Smooth muscle cell (in vitro differentiated cells): ENCODE results near the gene EXOC3L4. TPM values are rescaled to one million over a fixed set of nuclear protein-coding genes. Genes with fewer than 3 reads are reported as not detected.

ENCODE experiments used
- DNase-seq: peaks from one replicate; lab custom pipeline; 2025; ENCODE audit not compliant: unreplicated experiment; lab: John Stamatoyannopoulos, UW
- H2AFZ ChIP-seq: fragments of 200-600 bp; sonication (generic); 2 replicates; pipeline ENCODE4 v1.6.0; 2016; ENCODE audit warnings: antibody characterized with exemption, low read depth, mild to moderate bottlenecking
- H3F3A ChIP-seq: fragments of 200-600 bp; sonication (generic); 2 replicates; pipeline ENCODE4 v1.6.0; 2017; ENCODE audit warnings: antibody characterized with exemption, low read depth
- H3K27ac ChIP-seq: fragments of 200-600 bp; sonication (generic); 2 replicates; pipeline ENCODE4 v1.5.1; 2016; ENCODE audit warnings: low read depth, mild to moderate bottlenecking
- H3K27me3 ChIP-seq: fragments of 200-600 bp; sonication (generic); 2 replicates; pipeline ENCODE4 v1.6.1; 2016; ENCODE audit warnings: low read depth, mild to moderate bottlenecking
- H3K36me3 ChIP-seq: fragments of 200-600 bp; sonication (generic); 2 replicates; pipeline ENCODE4 v1.5.1; 2016; ENCODE audit warnings: low read depth
- H3K4me1 ChIP-seq: fragments of 200-600 bp; sonication (generic); 2 replicates; pipeline ENCODE4 v1.5.1; 2016; ENCODE audit warnings: low read depth
- H3K4me2 ChIP-seq: fragments of 200-600 bp; sonication (generic); 2 replicates; pipeline ENCODE4 v1.6.0; 2016; ENCODE audit warnings: mild to moderate bottlenecking
- H3K4me3 ChIP-seq: fragments of 200-600 bp; sonication (generic); 2 replicates; pipeline ENCODE4 v1.5.1; 2016; ENCODE audit warnings: mild to moderate bottlenecking
- H3K79me2 ChIP-seq: fragments of 200-600 bp; sonication (generic); 2 replicates; pipeline ENCODE4 v1.6.0; 2016; ENCODE audit warnings: low read depth, mild to moderate bottlenecking
- H3K9ac ChIP-seq: fragments of 200-600 bp; sonication (generic); 2 replicates; pipeline ENCODE4 v1.6.0; 2016; ENCODE audit warnings: low read depth
- H3K9me3 ChIP-seq: fragments of 200-600 bp; sonication (generic); replicated peaks from 2 replicates; pipeline ENCODE4 v1.5.1; 2016; ENCODE audit warnings: low read depth
- H4K20me1 ChIP-seq: fragments of 200-600 bp; sonication (generic); 2 replicates; pipeline ENCODE4 v1.6.0; 2016; ENCODE audit warnings: low read depth
- CTCF ChIP-seq: fragments of 200-600 bp; sonication (generic); IDR thresholded peaks from 2 replicates; pipeline ENCODE4 v1.5.1; 2017; ENCODE audit warnings: borderline replicate concordance, mild to moderate bottlenecking, antibody characterized with exemption; ENCODE audit not compliant: insufficient read depth, poor library complexity, severe bottlenecking
- WGBS: methylation state at CpG from one replicate; pipeline ENCODE4 v1.1.7; 2016; ENCODE audit warnings: low lambda C conversion rate; 5-methylcytosine and 5-hydroxymethylcytosine counted together
- polyA plus RNA-seq: library from polyadenylated mRNA; unstranded; fragments of >200 nt; fragmentation: Nextera tagmentation; extraction: Ambion mirVana; gene quantifications from 2 replicates; pipeline ENCODE4 v1.2.1, GENCODE V29; 2016
- total RNA-seq: library from RNA; depleted of rRNA; stranded (reverse); fragments of >200 nt; gene quantifications from 2 replicates; pipeline ENCODE4 v1.2.3, GENCODE V29; 2014

EXOC3L4 gene
- total and polyA plus RNA-seq, 2 experiments from 2014 or later = not detected

- Histone ChIP-seq H3F3A (no peaks in the 10 kb centered on the region), H3K4me3 (no peak overlapping the region), H2AFZ (no peak overlapping the region), H3K27me3 (no peaks in the 10 kb centered on the region), H3K79me2 (no peaks in the 10 kb centered on the region), H3K9ac (no peak overlapping the region), H3K4me2 (no peak overlapping the region), H3K9me3 (no peaks in the 10 kb centered on the region), H3K4me1 (no peaks in the 10 kb centered on the region), H3K36me3 (no peaks in the 10 kb centered on the region), H3K27ac (no peak overlapping the region), H4K20me1 (no peaks in the 10 kb centered on the region)
- no peak for DNase-seq
- WGBS = 91% methylated on average over 26 of the region's 26 CpGs
- TF ChIP-seq CTCF = no peak
Observed at GRCh38 chr14:103097244-103097993, 2.9 kb downstream of the EXOC3L4 start.

DNA sequence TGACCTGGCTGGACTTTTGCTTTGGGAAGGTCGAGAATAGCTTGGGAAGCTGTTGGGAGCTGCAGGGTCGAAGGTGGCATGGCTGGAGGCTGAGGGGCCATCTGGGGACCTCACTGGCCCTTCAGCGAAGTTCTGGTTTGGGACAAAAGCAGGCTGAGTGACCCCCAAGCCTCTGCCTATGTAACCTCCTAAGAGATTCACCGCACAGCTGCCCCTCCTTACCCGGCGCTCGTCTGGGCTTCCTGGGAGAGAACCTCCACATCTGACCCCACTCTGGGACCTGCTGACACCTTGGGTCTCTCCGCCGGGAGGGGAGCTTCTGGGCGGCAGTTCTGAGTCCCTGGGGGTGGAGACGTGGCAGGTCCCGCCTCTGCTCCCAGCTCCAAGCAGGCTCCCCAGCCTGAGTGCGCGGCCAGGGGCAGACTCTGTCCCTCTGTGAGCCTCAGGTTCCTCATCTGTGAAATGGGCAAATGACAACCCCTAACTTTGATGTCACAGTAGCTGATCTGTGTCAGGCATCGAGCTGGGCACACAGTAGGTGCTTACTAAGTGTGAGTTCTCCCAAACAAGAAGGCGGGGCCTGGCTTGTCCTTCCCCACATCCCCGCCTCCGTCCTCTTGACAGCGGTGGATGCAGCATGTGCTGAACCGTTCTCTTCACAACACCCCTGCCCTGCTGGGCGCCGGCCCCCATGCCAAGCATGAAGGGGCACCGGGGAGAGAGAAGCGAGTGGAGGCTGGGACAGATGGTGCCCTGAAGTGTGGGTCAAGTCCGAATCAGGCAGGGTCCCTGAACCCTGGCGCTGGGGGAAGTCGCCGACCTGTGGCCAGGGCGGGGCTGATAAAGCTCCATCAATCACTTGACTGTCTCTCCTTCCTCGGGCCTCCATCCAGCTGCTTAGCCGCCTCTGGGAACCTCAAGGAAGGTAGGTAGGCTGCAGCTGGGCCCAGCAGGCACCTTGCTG lies 3.8 kb downstream of the EXOC3L4 start:
- WGBS = 85% methylated on average over 31 of the region's 31 CpGs
- H4K20me1 ChIP-seq = no peaks in the 10 kb centered on the region

DNA sequence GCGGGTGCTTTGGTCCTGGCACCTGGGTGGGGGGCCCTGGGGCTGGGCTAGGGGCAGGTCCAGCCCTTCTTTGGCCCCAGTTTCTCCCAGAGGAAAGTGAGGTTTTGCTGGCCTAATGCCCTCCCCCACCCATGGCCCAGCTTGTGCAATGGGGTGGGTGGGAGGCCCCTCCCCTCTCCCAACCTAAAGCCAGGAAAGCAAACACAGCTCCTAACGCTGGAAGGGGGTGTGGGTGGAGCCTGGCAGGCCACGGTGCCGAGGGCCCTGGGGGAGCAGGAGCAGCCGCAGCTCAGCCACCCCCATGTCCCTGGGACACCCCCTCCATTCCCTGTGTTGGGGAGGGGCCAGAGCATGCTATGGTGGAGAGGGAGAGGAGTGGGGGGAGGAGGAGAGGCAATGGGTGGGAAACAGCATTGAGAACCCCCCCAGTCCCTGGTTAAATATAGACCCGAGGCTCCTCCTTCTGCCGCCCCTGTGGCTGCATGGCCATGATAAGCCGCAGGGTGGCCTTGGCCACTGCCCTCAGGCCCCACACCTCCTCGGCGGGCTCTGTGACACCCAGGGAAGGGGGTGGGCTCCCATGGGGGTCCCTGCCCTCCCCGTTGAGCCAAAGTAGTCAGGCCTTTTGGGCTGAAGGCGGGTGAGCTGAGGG lies 4.7 kb downstream of the EXOC3L4 start:
- peaks cover 10% of the 10 kb centered on the region for H3K27me3 ChIP-seq
- no peaks in the 10 kb centered on the region for H4K20me1 ChIP-seq
- no peak for DNase-seq
- no peak overlapping the region for H3K4me3 ChIP-seq
- no peak overlapping the region for H3K4me2 ChIP-seq
- H2AFZ ChIP-seq = peak overlapping the region; percentile 8
- H3K4me1 ChIP-seq = no peaks in the 10 kb centered on the region
- no peaks in the 10 kb centered on the region for H3K9me3 ChIP-seq
- H3K9ac ChIP-seq = no peak overlapping the region
- H3F3A ChIP-seq = no peaks in the 10 kb centered on the region
- WGBS = 52% methylated on average over 10 of the region's 12 CpGs
- no peak overlapping the region for H3K27ac ChIP-seq
- no peak for TF ChIP-seq CTCF
- no peaks in the 10 kb centered on the region for H3K36me3 ChIP-seq
- H3K79me2 ChIP-seq = no peaks in the 10 kb centered on the region

More for the DNA sequence above, 3.8 kb downstream of the EXOC3L4 start:
- no peak for TF ChIP-seq CTCF
- Histone ChIP-seq H3K79me2 (no peaks in the 10 kb centered on the region), H2AFZ (no peak overlapping the region), H3K4me1 (no peaks in the 10 kb centered on the region), H3K4me3 (no peak overlapping the region), H3K27me3 (peaks cover 3% of the 10 kb centered on the region), H3K4me2 (no peak overlapping the region), H3F3A (no peaks in the 10 kb centered on the region), H3K36me3 (no peaks in the 10 kb centered on the region), H3K9ac (no peak overlapping the region), H3K27ac (no peak overlapping the region), H3K9me3 (no peaks in the 10 kb centered on the region)
- no peak for DNase-seq
